HUES6 (cell line): ENCODE results near the gene SELENOF.

Experiments
- H3K27ac ChIP-seq: 2 replicates; pipeline ENCODE4 v1.7.0; 2013; ENCODE audit warnings: low read depth, mild to moderate bottlenecking, low read length, inconsistent platforms
- H3K27me3 ChIP-seq: 2 replicates; pipeline ENCODE4 v1.6.1; 2013; ENCODE audit warnings: low read length; ENCODE audit not compliant: control insufficient read depth, insufficient read depth
- H3K36me3 ChIP-seq: 2 replicates; pipeline ENCODE4 v1.6.1; 2013; ENCODE audit warnings: low read length; ENCODE audit not compliant: control insufficient read depth, insufficient read depth
- H3K4me1 ChIP-seq: 2 replicates; pipeline ENCODE4 v1.6.1; 2013; ENCODE audit warnings: low read length; ENCODE audit not compliant: control insufficient read depth, insufficient read depth
- H3K4me3 ChIP-seq: 2 replicates; pipeline ENCODE4 v1.5.1; 2013; ENCODE audit warnings: low read depth, low read length
- H3K9ac ChIP-seq: one replicate; pipeline ENCODE4 v1.6.1; 2013; ENCODE audit warnings: mild to moderate bottlenecking, low read length
- H3K9me3 ChIP-seq: 2 replicates; pipeline ENCODE4 v1.6.1; 2013; ENCODE audit warnings: low read depth, low read length; ENCODE audit not compliant: control insufficient read depth, insufficient read depth

Gene SELENOF

GRCh38 chr1:86913896-86914600 is at the start of gene SELENOF:
SELENOF (minus strand) TSS chr1:86914126; CDS start chr1:86914111, 15 bp downstream.
- H3K4me3 ChIP-seq: peak within 1 kb of the TSS; percentile 94
- H3K4me1 ChIP-seq: peaks cover 9% of the 10 kb centered on the region; the same call in 1 of the 2 replicates
- no peaks in the 10 kb centered on the region for H3K9me3 ChIP-seq
- H3K36me3 ChIP-seq: peaks cover 13% of the 10 kb centered on the region
- peak within 1 kb of the TSS; percentile 95 for H3K27ac ChIP-seq
- H3K27me3 ChIP-seq: no peaks in the 10 kb centered on the region
- H3K9ac ChIP-seq: peak within 1 kb of the TSS; percentile 95

DNA sequence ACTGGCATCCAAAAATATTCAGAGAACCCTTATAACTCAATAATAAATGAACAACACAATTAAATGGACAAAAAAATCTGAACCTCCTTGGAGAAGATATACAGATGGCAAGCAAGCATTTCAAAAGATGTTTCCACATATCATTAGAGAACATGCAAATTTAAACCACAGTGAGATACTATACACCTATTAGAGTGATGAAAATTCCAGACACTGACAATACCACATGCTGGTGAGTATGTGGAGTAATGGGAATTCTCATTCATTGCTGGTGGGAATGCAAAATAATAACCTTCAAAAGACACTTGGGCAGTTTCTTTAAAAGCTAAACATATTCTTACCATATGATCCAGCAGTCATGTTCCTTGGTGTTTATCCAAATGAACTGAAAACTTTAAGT is 46.6 kb upstream of the SELENOF start:
- no peaks in the 10 kb centered on the region for H3K4me1 ChIP-seq
- H3K9me3 ChIP-seq: peaks cover 11% of the 10 kb centered on the region; the same call in 1 of the 2 replicates
- H3K9ac ChIP-seq: no peak overlapping the region
- H3K36me3 ChIP-seq: no peaks in the 10 kb centered on the region; the same call in 1 of the 2 replicates
- no peaks in the 10 kb centered on the region for H3K27me3 ChIP-seq
- no peak overlapping the region for H3K27ac ChIP-seq
- no peak overlapping the region for H3K4me3 ChIP-seq

- Histone ChIP-seq H3K4me1 (no peaks in the 10 kb centered on the region), H3K9me3 (peaks cover 6% of the 10 kb centered on the region; the same call in 1 of the 2 replicates)
These were observed 43.3 kb upstream of the SELENOF start for GRCh38 chr1:86957221-86957620.

GRCh38 chr1:86956221-86956620 is 42.3 kb upstream of the SELENOF start:
- peaks cover 1% of the 10 kb centered on the region; the same call in 1 of the 2 replicates for H3K4me1 ChIP-seq
- no peak overlapping the region for H3K9ac ChIP-seq
- H3K27me3 ChIP-seq: no peaks in the 10 kb centered on the region
- H3K36me3 ChIP-seq: peaks cover 2% of the 10 kb centered on the region; the same call in 1 of the 2 replicates
- H3K4me3 ChIP-seq: no peak overlapping the region
- no peaks in the 10 kb centered on the region for H3K9me3 ChIP-seq
- H3K27ac ChIP-seq: no peak overlapping the region

More at GRCh38 chr1:86957221-86957620, 43.3 kb upstream of the SELENOF start:
- Histone ChIP-seq H3K27me3 (no peaks in the 10 kb centered on the region), H3K4me3 (no peak overlapping the region), H3K36me3 (no peaks in the 10 kb centered on the region; the same call in 1 of the 2 replicates), H3K9ac (no peak overlapping the region), H3K27ac (no peak overlapping the region)

DNA sequence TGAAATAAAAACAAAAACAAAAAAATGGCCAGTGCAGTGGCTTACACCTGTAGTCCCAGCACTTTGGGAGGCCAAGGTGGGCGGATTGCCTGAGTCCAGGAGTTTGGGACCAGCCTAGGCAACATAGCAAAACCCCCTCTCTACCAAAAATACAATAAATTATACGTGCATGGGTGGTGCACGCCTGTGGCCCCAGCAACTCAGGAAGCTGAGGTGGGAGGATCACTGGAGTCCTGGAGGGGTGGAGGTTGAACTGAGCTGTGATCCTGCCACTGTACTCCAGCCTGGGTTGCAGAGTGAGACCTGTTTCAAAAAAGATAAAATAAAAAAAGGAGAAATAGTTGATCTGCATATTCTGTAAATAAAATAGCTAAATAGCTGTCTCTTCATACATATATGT is 41.8 kb upstream of the SELENOF start:
- H3K4me1 ChIP-seq: peaks cover 7% of the 10 kb centered on the region

GRCh38 chr1:86953167-86953566 is 39.2 kb upstream of the SELENOF start:
- Histone ChIP-seq H3K27me3 (no peaks in the 10 kb centered on the region), H3K36me3 (0 out of 2 replicates have a peak, but pooled peaks cover 2% of the 10 kb centered on the region), H3K4me3 (no peak overlapping the region), H3K9ac (no peak overlapping the region), H3K27ac (no peak overlapping the region), H3K4me1 (peaks cover 10% of the 10 kb centered on the region), H3K9me3 (no peaks in the 10 kb centered on the region)

More for the DNA sequence above, 41.8 kb upstream of the SELENOF start:
- Histone ChIP-seq H3K4me3 (no peak overlapping the region), H3K27ac (no peak overlapping the region), H3K36me3 (peaks cover 2% of the 10 kb centered on the region; the same call in 1 of the 2 replicates), H3K27me3 (no peaks in the 10 kb centered on the region), H3K9ac (no peak overlapping the region), H3K9me3 (no peaks in the 10 kb centered on the region)

- no peaks in the 10 kb centered on the region for H3K9me3 ChIP-seq
- H3K27me3 ChIP-seq: no peaks in the 10 kb centered on the region
- no peak overlapping the region for H3K27ac ChIP-seq
These were observed 37.5 kb upstream of the SELENOF start for GRCh38 chr1:86951430-86951829.

DNA sequence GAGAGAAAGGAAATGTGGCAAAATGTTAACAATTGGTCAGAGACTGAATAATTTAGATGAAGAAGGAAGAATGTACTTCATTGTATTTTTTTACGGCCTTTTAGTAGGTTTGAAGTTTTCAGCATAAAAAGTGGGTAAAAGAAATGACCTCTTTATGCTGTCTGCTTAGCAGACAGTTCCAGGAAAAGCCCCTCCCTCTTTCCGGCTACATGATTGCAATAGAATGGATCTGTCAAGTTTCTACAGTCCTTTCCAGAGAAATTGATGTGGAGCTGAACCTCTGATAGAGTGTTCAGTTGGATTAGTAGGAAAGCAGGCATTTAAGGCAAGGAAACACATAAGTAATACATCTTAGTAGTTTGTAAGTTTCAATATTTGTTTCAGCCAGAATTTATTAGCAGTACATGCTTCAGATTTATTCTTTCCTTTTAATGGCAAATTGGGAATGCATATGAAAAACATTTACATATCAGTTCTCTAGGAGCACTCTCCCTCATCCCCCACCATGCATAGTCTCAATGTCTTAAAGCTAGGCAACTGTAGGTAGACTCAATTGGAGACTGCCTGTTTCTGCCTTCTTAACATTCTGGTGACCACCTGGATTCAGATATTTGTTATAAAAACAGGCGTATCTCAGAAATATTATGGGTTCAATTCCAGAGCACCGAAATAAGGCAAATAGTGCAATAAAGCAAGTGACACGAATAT is 36.9 kb upstream of the SELENOF start:
- no peak overlapping the region for H3K9ac ChIP-seq
- H3K9me3 ChIP-seq: no peaks in the 10 kb centered on the region
- H3K4me1 ChIP-seq: peaks cover 10% of the 10 kb centered on the region
- H3K36me3 ChIP-seq: 0 out of 2 replicates have a peak, but pooled peaks cover 2% of the 10 kb centered on the region
- H3K4me3 ChIP-seq: no peak overlapping the region
- H3K27me3 ChIP-seq: no peaks in the 10 kb centered on the region
- H3K27ac ChIP-seq: no peak overlapping the region

More at GRCh38 chr1:86951430-86951829, 37.5 kb upstream of the SELENOF start:
- Histone ChIP-seq H3K4me3 (no peak overlapping the region), H3K9ac (no peak overlapping the region), H3K36me3 (0 out of 2 replicates have a peak, but pooled peaks cover 2% of the 10 kb centered on the region), H3K4me1 (peaks cover 10% of the 10 kb centered on the region)

- no peaks in the 10 kb centered on the region for H3K9me3 ChIP-seq
- H3K9ac ChIP-seq: no peak overlapping the region
- no peak overlapping the region for H3K4me3 ChIP-seq
- H3K27me3 ChIP-seq: no peaks in the 10 kb centered on the region
- H3K27ac ChIP-seq: no peak overlapping the region
- 0 out of 2 replicates have a peak, but pooled peaks cover 2% of the 10 kb centered on the region for H3K36me3 ChIP-seq
- H3K4me1 ChIP-seq: peaks cover 10% of the 10 kb centered on the region
These were observed 34.3 kb upstream of the SELENOF start for GRCh38 chr1:86948212-86948611.

DNA sequence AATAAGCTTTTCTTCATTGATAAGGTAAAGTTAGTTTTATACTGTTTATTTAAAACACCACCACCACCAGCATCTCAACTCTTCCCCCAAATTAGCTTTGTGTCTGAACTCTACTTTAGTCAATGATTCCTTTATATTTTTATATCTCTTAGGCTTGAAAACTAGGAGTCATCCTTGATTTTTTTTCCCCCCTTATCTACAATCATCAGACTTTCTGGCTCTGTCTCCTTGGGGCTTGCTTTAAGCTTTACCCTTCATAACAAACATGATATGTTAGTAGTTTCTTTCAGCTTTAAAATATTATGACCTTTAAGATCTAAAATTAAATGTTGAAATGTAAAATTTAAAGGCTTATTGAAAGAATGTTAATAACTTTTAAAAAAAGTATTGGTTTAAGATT is 28.8 kb upstream of the SELENOF start:
- no peak overlapping the region for H3K4me3 ChIP-seq
- H3K27me3 ChIP-seq: no peaks in the 10 kb centered on the region
- no peaks in the 10 kb centered on the region for H3K9me3 ChIP-seq
- H3K9ac ChIP-seq: no peak overlapping the region
- peaks cover 21% of the 10 kb centered on the region; the same call in 1 of the 2 replicates for H3K4me1 ChIP-seq
- H3K36me3 ChIP-seq: no peaks in the 10 kb centered on the region
- H3K27ac ChIP-seq: no peak overlapping the region

GRCh38 chr1:86942042-86942441 is 28.1 kb upstream of the SELENOF start:
- H3K27ac ChIP-seq: no peak overlapping the region
- H3K4me1 ChIP-seq: peaks cover 22% of the 10 kb centered on the region; the same call in 1 of the 2 replicates
- H3K9ac ChIP-seq: no peak overlapping the region
- no peak overlapping the region for H3K4me3 ChIP-seq
- no peaks in the 10 kb centered on the region for H3K36me3 ChIP-seq
- H3K27me3 ChIP-seq: no peaks in the 10 kb centered on the region
- no peaks in the 10 kb centered on the region for H3K9me3 ChIP-seq
